Ovary (tissue), 9 donors: ENCODE measurements around the gene ELAVL1. TPM values are rescaled to one million over a fixed set of nuclear protein-coding genes. Genes with fewer than 3 reads are reported as not detected.

Experiments used
- DNase-seq, 5 donors: peaks; one replicate each; pipeline ENCODE4 v3.0.0-alpha.2; 2019 to 2020
- H3K27ac ChIP-seq, 2 donors: fragments of 200-600 bp; one replicate each; pipeline versions ENCODE4 v1.5.1 to v1.8.0; 2019 to 2022
- H3K27me3 ChIP-seq: fragments of 200-600 bp; one replicate; pipeline ENCODE4 v1.8.0; 2022
- H3K36me3 ChIP-seq: fragments of 200-600 bp; sonication (generic); one replicate; pipeline ENCODE4 v1.5.1; 2019
- H3K4me1 ChIP-seq: one replicate; pipeline ENCODE4 v1.8.1; 2013; ENCODE audit warnings: mild to moderate bottlenecking, moderate library complexity; ENCODE audit not compliant: insufficient read depth
- H3K4me3 ChIP-seq: fragments of 200-600 bp; sonication (generic); one replicate; pipeline ENCODE4 v1.5.1; 2017
- H3K9me3 ChIP-seq, 2 donors: fragments of 200-600 bp in 1 of 2; sonication (generic) in 1 of 2; one replicate each; pipeline versions ENCODE4 v1.5.1 to v1.8.1; 2013 to 2019; ENCODE audit warnings: mild to moderate bottlenecking in 1 of 2, moderate library complexity in 1 of 2
- CTCF ChIP-seq, 3 donors: fragments of 450-650 bp in 2 of 3; fragments of 200-600 bp in 1 of 3; IDR thresholded peaks; one replicate each; pipeline versions ENCODE4 v1.5.1 to v1.8.0; 2016 to 2022; ENCODE audit warnings: antibody characterized with exemption in 3 of 3, mild to moderate bottlenecking in 1 of 3
- EP300 ChIP-seq: sonication (generic); formaldehyde crosslinking; IDR thresholded peaks from one replicate; pipeline ENCODE4 v1.6.1; 2017; ENCODE audit warnings: antibody characterized with exemption
- POLR2A ChIP-seq: fragments of 450-650 bp; IDR thresholded peaks from one replicate; pipeline ENCODE4 v1.6.1; 2017; ENCODE audit warnings: antibody characterized with exemption, mild to moderate bottlenecking, moderate library complexity
- WGBS, 3 donors: extraction: QIAGEN DNeasy Blood & Tissue Kit in 1 of 3; methylation state at CpG; one replicate each; pipeline versions ENCODE4 v1.1.5 to v1.1.7; 2013 to 2017; 5-methylcytosine and 5-hydroxymethylcytosine counted together
- intact Hi-C, 4 donors: fragments of 100-400 bp; cut with DNase I; formaldehyde crosslinking; loops; one replicate each; pipeline versions ENCODE4 v1.11.0 to v1.15.1; 2022 to 2023
- polyA plus RNA-seq, 2 donors: library from polyadenylated mRNA; stranded (reverse); fragments of 200-250 nt in 1 of 2; fragments of 350-450 nt in 1 of 2; fragmentation: Illumina TruSeq in 1 of 2; extraction: RNeasy Lipid Tissue Mini Kit (QIAGEN cat#74804) in 1 of 2; gene quantifications; one replicate each; pipeline ENCODE4 v1.2.3, GENCODE V29; 2013 to 2014
- total RNA-seq, 7 donors: library from RNA; depleted of rRNA in 2 of 7; stranded (reverse); fragments of >200 nt in 2 of 7; fragmentation: NEBNext Ultra II Directional in 3 of 7; extraction: Animal tissue kit (Norgen Biotek cat#: 25700) in 3 of 7; gene quantifications; one replicate each; pipeline versions ENCODE4 v1.1.0 to v1.2.4, GENCODE V29; 2016 to 2023
- donor health status: DM: no; HTN: no; CAD: no; lungs with moderate emphysema.
- donor health status: DM: no; HTN: no; CAD: no.
- donor health status: Bipolar disorder and iron deficiency.
- donor health status: DM: yes; HTN: yes; CAD: no.
- donor health status: DM: no; HTN: no; CAD: no.
- donor health status: DM: yes; HTN: yes; CAD: no.

Gene ELAVL1
- total and polyA plus RNA-seq, 9 donors, result 13.8 to 78.4 (median 63.5) TPM

DNA sequence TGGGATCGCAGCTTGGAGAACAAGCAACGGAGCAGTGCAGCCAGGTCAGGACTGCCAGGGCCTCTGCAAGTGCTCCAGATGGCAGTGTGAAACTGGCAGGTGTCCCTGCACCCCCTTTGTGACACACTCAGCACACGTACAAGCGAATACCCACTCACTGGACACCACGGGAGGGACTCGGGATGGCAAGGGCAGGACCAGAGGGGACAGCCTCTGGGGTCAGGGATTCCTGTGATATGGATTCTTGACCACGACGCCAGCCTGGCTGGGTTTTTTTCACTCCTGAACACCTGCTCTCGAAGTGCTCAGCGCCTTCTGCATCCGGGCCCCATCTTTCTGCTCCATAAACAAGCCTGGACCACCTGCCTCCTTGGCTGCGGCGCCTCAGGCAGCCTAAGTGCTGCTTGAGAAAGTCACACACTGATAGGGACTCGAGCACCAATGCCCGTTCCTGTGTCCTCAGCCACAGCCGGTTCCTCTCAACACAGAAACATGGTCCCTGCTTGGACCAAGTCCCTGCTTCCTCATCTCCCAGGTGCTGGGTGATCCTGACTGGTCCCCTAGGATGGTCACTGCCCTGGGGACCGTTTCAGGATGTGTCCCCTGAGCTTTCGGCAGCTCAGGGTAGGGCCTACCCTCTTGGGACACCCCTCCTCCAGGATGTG is 22.0 kb downstream of the ELAVL1 start:
- Histone ChIP-seq H3K27ac (no peak overlapping the region), H3K36me3 (no peaks in the 10 kb centered on the region), H3K27me3 (no peaks in the 10 kb centered on the region), H3K9me3 (no peaks in the 10 kb centered on the region), H3K4me3 (no peak overlapping the region), H3K4me1 (no peaks in the 10 kb centered on the region)
- TF ChIP-seq EP300, result no peak
- no peak for TF ChIP-seq POLR2A
- TF ChIP-seq CTCF (IDR thresholded peaks at IDR 0.05), result no peak
- intact Hi-C loops, result no loop called here
- DNase-seq, result no peak
- 83 to 87% (median 85%) methylated on average over 18 of the region's 18 CpGs for WGBS, 3 donors

DNA sequence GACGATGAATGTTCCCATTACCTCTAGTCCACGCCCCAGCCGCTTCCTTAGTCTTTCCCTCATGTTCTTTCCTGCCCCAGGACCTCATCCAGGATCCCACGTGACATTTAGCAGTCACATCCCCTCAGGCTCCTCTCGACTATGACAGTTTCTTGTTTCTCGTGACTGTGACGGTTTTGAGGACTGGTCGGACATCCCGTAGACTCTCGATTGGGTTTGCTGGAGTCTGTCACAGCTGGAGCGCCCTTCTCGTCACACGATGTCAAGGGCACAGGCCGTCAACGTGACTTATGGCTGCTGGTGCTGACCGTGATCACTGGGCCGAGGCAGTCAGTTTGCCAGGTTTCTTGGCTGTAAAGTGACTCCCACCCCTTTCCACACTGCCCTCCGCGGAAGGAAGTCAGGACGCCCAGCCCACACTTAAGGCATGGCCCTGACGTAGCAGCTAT is 22.8 kb downstream of the ELAVL1 start:
- TF ChIP-seq POLR2A (no peak), EP300 (no peak), CTCF (IDR thresholded peaks at IDR 0.05) (no peak)
- DNase-seq, result no peak
- H3K36me3 ChIP-seq, result no peaks in the 10 kb centered on the region
- no peaks in the 10 kb centered on the region for H3K27me3 ChIP-seq
- no peaks in the 10 kb centered on the region for H3K9me3 ChIP-seq
- intact Hi-C loops, result no loop called here
- no peaks in the 10 kb centered on the region for H3K4me1 ChIP-seq
- H3K27ac ChIP-seq, result no peak overlapping the region
- 70 to 71% (median 70%) methylated on average over 21 of the region's 21 CpGs for WGBS, 3 donors
- H3K4me3 ChIP-seq, result no peak overlapping the region

GRCh38 chr19:7982103-7982502 is 23.3 kb downstream of the ELAVL1 start:
- H3K27me3 ChIP-seq, result no peaks in the 10 kb centered on the region
- intact Hi-C loops, result no loop called here
- no peak overlapping the region for H3K27ac ChIP-seq
- no peaks in the 10 kb centered on the region for H3K4me1 ChIP-seq
- no peak for DNase-seq
- no peaks in the 10 kb centered on the region for H3K9me3 ChIP-seq
- no peak overlapping the region for H3K4me3 ChIP-seq
- 79 to 87% (median 84%) methylated on average over 10 of the region's 10 CpGs for WGBS, 3 donors
- H3K36me3 ChIP-seq, result no peaks in the 10 kb centered on the region
- no peak for TF ChIP-seq CTCF (IDR thresholded peaks at IDR 0.05)
- no peak for TF ChIP-seq EP300
- TF ChIP-seq POLR2A, result no peak

DNA sequence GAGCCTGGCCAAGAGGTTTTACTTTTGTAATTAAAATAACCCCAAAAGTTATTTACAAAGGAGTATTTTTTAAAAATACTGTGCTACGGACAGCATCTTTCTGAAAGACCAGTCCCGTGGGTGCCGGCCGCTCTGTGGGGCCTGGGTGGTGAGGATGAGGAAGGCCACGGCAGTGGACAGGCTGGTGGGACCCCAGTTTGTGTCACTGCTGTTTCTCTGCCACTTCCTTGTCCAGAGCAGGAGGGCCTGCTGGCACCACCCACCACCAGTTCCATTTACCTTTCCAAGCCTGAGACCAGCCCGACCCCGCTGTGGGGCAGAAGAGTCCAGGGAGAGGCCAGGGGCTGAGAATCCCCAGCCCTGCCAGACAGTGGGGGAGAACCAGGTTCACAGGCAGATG is 23.8 kb downstream of the ELAVL1 start:
- Histone ChIP-seq H3K4me1 (no peaks in the 10 kb centered on the region), H3K4me3 (no peak overlapping the region), H3K27ac (no peak overlapping the region), H3K27me3 (no peaks in the 10 kb centered on the region), H3K9me3 (no peaks in the 10 kb centered on the region), H3K36me3 (no peaks in the 10 kb centered on the region)
- intact Hi-C loops, result no loop called here
- DNase-seq, result no peak
- 87 to 91% (median 88%) methylated on average over 7 of the region's 7 CpGs for WGBS, 3 donors
- TF ChIP-seq CTCF (IDR thresholded peaks at IDR 0.05) (no peak), POLR2A (no peak), EP300 (no peak)
